Adrenal gland (tissue), 12 donors: ENCODE data around the gene SLC25A31. TPM values are rescaled to one million over a fixed set of nuclear protein-coding genes. Genes with fewer than 3 reads are reported as not detected.

Experiments used
- DNase-seq, 7 donors: peaks; one replicate each; pipeline ENCODE4 v3.0.0-alpha.2; 2019 to 2020
- H3K27ac ChIP-seq, 5 donors: fragments of 200-600 bp; sonication (generic) in 4 of 5; 1 replicate in 3 of 5; 2 replicates in 2 of 5; pipeline versions ENCODE4 v1.5.1 to v1.8.0; 2016 to 2020; ENCODE audit warnings: mild to moderate bottlenecking in 1 of 5
- H3K27me3 ChIP-seq: fragments of 200-600 bp; 2 replicates; pipeline ENCODE4 v1.8.0; 2021
- H3K36me3 ChIP-seq, 2 donors: fragments of 200-600 bp; replicated peaks in 1 of 2; 1 replicate in 1 of 2; 2 replicates in 1 of 2; pipeline versions ENCODE4 v1.5.1 to v1.8.0; 2018 to 2022
- H3K4me1 ChIP-seq, 2 donors: fragments of 200-600 bp; replicated peaks in 1 of 2; 1 replicate in 1 of 2; 2 replicates in 1 of 2; pipeline versions ENCODE4 v1.5.1 to v1.8.0; 2018 to 2021
- H3K4me3 ChIP-seq, 4 donors: fragments of 200-600 bp; sonication (generic) in 3 of 4; one replicate each; pipeline ENCODE4 v1.5.1; 2016 to 2018
- H3K9me3 ChIP-seq, 3 donors: fragments of 200-600 bp; sonication (generic) in 1 of 3; replicated peaks in 1 of 3; 1 replicate in 2 of 3; 2 replicates in 1 of 3; pipeline versions ENCODE4 v1.5.1 to v1.8.0; 2016 to 2021
- POLR2A ChIP-seq, 2 donors: fragments of 450-650 bp; IDR thresholded peaks; one replicate each; pipeline ENCODE4 v1.6.1; 2017; ENCODE audit warnings: antibody characterized with exemption in 2 of 2, mild to moderate bottlenecking in 2 of 2, moderate library complexity in 1 of 2
- WGBS, 4 donors: extraction: QIAGEN DNeasy Blood & Tissue Kit in 2 of 4; methylation state at CpG; one replicate each; pipeline versions ENCODE4 v1.1.5 to v1.1.7; 2013 to 2017; 5-methylcytosine and 5-hydroxymethylcytosine counted together
- intact Hi-C, 2 donors: fragments of 100-400 bp; cut with DNase I; formaldehyde crosslinking; loops; one replicate each; pipeline versions ENCODE4 v1.14.1 to v1.15.0; 2022 to 2023
- polyA plus RNA-seq, 3 donors: library from polyadenylated mRNA; stranded (reverse); fragments of 200-250 nt in 2 of 3; fragments of 350-450 nt in 1 of 3; fragmentation: Illumina TruSeq in 1 of 3; extraction: RNeasy Lipid Tissue Mini Kit (QIAGEN cat#74804) in 1 of 3; gene quantifications; one replicate each; pipeline ENCODE4 v1.2.3, GENCODE V29; 2013 to 2014
- total RNA-seq, 9 donors: library from RNA; depleted of rRNA in 4 of 9; stranded (reverse); fragments of >200 nt in 4 of 9; fragments of 120-200 nt in 1 of 9; fragmentation: NEBNext Ultra II Directional in 1 of 9; extraction: Animal tissue kit (Norgen Biotek cat#: 25700) in 1 of 9; gene quantifications; one replicate each; pipeline versions ENCODE4 v1.1.0 to v1.2.4, GENCODE V29; 2013 to 2023
- TF ChIP-seq, protein P1 (sequence below), 6 experiments: fragments of 450-650 bp in 4 of 6; fragments of 200-600 bp in 2 of 6; sonication (generic) in 1 of 6; IDR thresholded peaks; 1 replicate in 5 of 6; 2 replicates in 1 of 6; pipeline versions ENCODE4 v1.5.1 to v1.8.0; 2016 to 2021; ENCODE audit warnings: antibody characterized with exemption in 6 of 6, mild to moderate bottlenecking in 2 of 6, moderate library complexity in 1 of 6
- donor health status: healthy with polysubstance abuse.
- donor health status: Bipolar disorder and iron deficiency.
- donor health status: DM: yes; HTN: yes; CAD: no.
- donor health status: DM: no; HTN: no; CAD: no.
- donor health status: DM: no; HTN: no; CAD: no.
- donor health status: DM: yes; HTN: yes; CAD: no.

SLC25A31 gene
- total and polyA plus RNA-seq, 12 donors: not detected

DNA sequence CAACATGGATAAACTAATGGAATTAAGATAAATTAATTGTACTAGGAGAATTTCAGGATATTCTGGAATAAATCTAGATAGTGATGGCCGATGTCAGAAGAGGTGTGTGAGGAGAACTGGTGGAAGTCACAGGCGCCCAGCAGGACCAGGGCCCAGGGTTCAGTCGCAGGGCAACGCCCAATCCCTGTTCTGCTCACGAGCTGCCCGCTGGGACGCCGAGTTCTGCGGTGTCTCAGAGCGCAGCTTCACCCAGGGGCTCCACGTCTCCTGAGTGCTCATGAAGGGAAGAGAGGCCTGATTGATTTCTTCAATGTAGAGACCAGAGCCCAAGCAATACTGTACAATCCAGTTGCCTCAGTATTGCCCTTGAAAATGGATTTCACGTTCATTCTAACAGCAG is 50.4 kb downstream of the SLC25A31 start:
- WGBS, 4 donors: 95 to 98% (median 96%) methylated on average over 11 to 12 of the region's 12 CpGs
- Histone ChIP-seq H3K27ac (no peak overlapping the region), H3K36me3 (no peaks in the 10 kb centered on the region), H3K4me3 (no peak overlapping the region), H3K27me3 (no peaks in the 10 kb centered on the region), H3K4me1 (peaks cover 0 to 5% of the 10 kb centered on the region in 2 donors), H3K9me3 (no peaks in the 10 kb centered on the region)
- TF ChIP-seq, protein P1, sequence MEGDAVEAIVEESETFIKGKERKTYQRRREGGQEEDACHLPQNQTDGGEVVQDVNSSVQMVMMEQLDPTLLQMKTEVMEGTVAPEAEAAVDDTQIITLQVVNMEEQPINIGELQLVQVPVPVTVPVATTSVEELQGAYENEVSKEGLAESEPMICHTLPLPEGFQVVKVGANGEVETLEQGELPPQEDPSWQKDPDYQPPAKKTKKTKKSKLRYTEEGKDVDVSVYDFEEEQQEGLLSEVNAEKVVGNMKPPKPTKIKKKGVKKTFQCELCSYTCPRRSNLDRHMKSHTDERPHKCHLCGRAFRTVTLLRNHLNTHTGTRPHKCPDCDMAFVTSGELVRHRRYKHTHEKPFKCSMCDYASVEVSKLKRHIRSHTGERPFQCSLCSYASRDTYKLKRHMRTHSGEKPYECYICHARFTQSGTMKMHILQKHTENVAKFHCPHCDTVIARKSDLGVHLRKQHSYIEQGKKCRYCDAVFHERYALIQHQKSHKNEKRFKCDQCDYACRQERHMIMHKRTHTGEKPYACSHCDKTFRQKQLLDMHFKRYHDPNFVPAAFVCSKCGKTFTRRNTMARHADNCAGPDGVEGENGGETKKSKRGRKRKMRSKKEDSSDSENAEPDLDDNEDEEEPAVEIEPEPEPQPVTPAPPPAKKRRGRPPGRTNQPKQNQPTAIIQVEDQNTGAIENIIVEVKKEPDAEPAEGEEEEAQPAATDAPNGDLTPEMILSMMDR (IDR thresholded peaks at IDR 0.05): no peak
- no peak for DNase-seq
- intact Hi-C loops: no loop called here

DNA sequence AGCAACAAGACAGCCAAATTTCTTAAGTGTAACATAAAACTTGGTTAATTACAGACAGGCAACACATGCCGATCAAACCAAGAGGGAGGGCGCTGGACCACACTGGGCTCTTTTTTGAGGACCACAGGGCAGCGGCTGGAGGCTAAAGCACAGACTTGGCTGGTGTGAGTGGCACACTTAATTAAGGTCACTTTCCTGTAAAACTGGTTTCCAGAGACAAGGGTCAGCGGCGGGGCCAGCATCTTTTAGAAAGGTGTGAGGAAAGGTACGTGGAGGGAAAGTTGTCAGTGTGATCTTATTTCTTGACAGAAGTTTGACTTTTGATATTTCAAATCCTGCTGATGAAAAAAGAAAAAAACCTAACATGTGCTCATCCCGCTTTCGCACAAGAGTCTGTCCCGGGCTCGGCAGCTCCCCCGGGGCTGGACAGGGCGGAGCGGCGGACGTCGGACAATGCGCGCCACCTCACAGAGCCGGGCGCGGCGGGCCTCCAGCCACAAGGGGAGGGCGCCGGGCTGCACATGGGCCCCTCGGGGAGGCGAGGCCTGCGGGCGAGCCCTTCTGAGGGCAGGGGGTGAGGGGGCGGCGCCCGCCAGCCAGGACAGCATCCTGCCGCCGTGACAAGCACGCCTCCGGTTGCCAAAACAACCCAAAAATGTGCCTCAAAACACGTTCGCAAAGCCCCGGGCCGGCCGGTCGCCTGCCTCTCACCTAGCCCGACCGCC is 51.3 kb downstream of the SLC25A31 start:
- H3K9me3 ChIP-seq: no peaks in the 10 kb centered on the region
- TF ChIP-seq, protein P1 (IDR thresholded peaks at IDR 0.05): peak in 1 of 6 experiments; percentile 12
- no peak for TF ChIP-seq POLR2A (IDR thresholded peaks at IDR 0.05)
- H3K27ac ChIP-seq: peak overlapping the region in 4 of 5 donors; percentile 80 to 96 (median 88)
- no peaks in the 10 kb centered on the region for H3K27me3 ChIP-seq
- no peaks in the 10 kb centered on the region for H3K36me3 ChIP-seq
- peak in 6 of 7 donors; percentile 27 to 61 (median 54) for DNase-seq
- peak overlapping the region in 3 of 4 donors; percentile 68 to 92 (median 74) for H3K4me3 ChIP-seq
- intact Hi-C loops: no loop called here
- 15 to 32% (median 20%) methylated on average over 18 to 43 of the region's 43 CpGs for WGBS, 4 donors
- H3K4me1 ChIP-seq: peaks cover 0 to 5% of the 10 kb centered on the region in 2 donors

DNA sequence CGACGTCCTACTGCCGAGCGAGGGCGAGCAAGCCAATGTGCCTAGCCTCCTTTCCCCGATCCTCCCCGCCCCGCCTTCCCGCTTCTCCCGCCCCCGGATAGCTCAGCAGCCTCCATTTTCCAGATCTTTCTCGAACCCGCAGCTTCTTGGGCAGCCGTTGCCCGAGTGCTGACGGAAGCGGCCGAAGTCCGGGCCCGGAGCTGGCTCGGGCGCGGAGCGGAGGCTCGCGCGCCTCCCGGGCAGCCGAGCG is 51.8 kb downstream of the SLC25A31 start:
- TF ChIP-seq, protein P1 (IDR thresholded peaks at IDR 0.05): no peak
- no peak for TF ChIP-seq POLR2A (IDR thresholded peaks at IDR 0.05)
- peak; percentile 85 to 93 (median 88) for DNase-seq
- Histone ChIP-seq H3K27ac (peak overlapping the region; percentile 80 to 96 (median 91)), H3K9me3 (no peaks in the 10 kb centered on the region), H3K36me3 (no peaks in the 10 kb centered on the region), H3K4me1 (peaks cover 0 to 5% of the 10 kb centered on the region in 2 donors), H3K4me3 (peak overlapping the region in 3 of 4 donors; percentile 68 to 92 (median 74)), H3K27me3 (no peaks in the 10 kb centered on the region)
- intact Hi-C loops: no loop called here
- WGBS, 4 donors: 0 to 2% (median 0%) methylated on average over 4 to 30 of the region's 30 CpGs

- Histone ChIP-seq H3K4me3 (peak within 1 kb of the TSS; percentile 56 to 92 (median 71)), H3K36me3 (no peaks in the 10 kb centered on the region), H3K27ac (peak within 1 kb of the TSS; percentile 80 to 96 (median 91)), H3K4me1 (peaks cover 0 to 5% of the 10 kb centered on the region in 2 donors), H3K27me3 (no peaks in the 10 kb centered on the region), H3K9me3 (no peaks in the 10 kb centered on the region)
- 0 to 1% (median 0%) methylated on average over 28 to 63 of the region's 63 CpGs for WGBS, 4 donors
- intact Hi-C loops: no loop called here
- peak; percentile 58 to 87 (median 79) for DNase-seq
- TF ChIP-seq POLR2A (IDR thresholded peaks at IDR 0.05): peak; percentile 88 to 99
- TF ChIP-seq, protein P1 (IDR thresholded peaks at IDR 0.05): peak; percentile 5 to 74 (median 46)
These were observed 52.2 kb downstream of the SLC25A31 start, which contains the start of gene HSPA4L for GRCh38 chr4:127782275-127783025. Gene HSPA4L (plus strand): TSS chr4:127782322. CDS start chr4:127782551, 229 bp downstream.
